ENCODE results near the gene F2RL3.
A peak's percentile ranks its signal among the peaks of the same experiment; 100 is the strongest.

The F2RL3 gene

DNA sequence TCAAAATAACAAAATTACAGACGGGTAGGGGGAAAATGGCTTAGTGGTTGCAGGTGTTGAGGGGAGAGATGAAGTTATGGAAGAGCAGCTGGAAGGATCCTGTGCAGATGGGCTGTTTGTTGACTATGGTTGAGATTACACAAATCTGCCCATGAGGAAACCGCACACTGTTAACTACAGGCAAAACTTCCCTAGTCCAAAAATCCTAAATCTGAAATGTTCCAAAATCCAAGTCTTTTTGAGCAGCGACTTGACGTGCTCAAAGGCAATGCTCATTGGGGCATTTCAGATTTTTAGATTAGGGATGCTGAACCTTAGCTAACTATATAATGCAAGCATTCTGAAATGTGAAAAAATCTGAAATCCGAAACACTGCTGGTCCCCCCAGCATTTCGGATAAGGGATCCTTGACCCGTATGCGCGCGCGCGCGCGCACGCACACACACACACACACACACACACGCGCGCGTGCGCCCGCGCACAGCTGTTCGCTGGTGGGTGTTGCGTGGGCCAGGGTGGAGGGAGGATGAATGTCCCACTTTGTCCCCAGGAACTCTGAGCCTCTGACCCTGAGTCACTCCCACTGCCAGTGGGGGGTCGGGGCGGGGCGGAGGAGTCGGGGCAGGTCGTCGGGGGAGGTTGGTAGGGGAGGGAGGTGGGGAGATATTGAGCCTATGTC, 6.8 kb downstream of the F2RL3 start:
- H3K4me3 ChIP-seq (ENCODE audit: low read length): no peak overlapping the region
- TF ChIP-seq ZNF274 (IDR thresholded peaks at IDR 0.05; ENCODE audit: low read depth, low read length): no peak

DNA sequence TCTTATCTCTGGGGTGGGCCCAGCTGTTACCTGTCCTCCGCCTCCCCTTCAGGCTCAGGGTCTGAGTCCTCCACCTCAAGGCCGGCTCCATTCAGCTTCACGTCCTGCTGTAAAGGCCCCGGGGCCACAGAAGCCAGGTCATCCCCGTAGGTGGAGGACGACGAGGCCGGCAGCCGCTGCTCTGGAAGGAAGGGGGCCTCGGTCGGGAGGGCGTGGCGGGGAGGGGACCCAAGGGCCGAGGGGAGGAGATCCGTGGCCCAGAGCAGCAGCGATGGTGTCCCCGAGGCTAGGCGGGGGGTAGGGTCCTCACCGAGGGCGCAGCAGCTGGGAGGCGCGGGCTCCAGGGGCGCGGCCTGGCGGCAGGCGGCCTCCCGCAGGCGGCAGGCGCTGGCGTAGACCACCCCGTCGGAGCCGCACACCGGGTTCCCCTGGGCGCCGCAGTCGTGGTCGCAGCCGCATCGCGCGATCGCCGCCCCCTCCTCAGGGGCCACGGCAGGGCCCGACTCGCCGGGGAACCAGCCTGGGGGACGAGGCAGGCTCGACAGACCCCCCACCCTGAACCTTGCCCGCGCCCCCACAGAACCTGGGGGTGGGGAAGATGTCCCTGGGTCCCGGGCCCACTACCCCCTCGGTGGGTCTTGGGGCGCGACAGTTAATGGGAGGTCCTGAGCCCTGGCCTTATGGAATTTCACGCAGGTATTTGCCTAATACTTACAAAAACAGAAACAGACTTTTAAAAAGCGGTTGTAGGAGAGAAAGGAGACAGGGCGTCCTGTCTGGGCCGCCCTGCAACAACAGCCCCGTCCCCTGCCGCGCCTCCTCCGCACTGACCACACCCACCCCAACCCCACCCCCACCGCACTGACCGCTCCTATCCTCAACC, 7.6 kb downstream of the F2RL3 start:
- no peak for TF ChIP-seq ZNF274 (IDR thresholded peaks at IDR 0.05; ENCODE audit: low read depth, low read length)
- peak overlapping the region; percentile 19; the same call in 1 of the 2 replicates for H3K4me3 ChIP-seq (ENCODE audit: low read length)

DNA sequence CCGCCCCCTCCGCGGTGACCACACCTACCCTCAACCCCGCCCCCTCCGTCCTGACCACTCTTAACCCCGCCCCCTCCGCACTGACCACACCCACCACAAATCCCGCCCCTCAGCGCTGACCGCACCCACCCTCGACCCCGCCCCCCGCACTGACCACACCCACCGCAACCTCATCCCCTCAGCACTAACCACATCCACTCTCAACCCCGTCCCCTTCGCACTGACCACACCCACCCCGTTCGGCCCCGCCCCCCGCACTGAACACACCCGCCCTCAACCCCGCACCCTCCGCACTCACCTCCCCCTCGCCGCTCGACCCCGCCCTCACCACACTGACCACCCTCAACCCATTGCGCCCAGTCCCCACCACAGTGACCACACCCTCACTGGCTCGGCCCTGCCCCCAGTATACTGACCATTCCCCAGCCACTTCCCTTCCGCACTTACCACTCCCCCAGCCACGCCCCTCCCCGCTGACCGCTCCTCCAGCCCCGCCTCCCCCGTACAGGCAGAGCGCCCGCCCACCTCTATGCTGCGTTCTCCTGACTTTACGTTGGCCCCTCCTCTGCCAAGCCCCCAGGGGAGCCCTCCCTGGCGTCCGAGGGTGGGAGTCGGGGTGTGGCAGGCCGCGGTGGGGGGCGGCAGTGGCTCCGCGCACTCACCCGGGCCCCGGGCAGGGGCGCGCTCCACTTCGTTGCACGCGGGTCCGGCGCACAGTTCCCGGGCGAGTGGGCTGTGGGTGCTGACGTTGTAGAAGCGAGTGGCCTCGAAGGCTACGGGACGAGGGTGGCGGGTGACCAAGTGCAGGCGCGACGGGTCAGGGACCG, 8.4 kb downstream of the F2RL3 start:
- TF ChIP-seq ZNF274 (IDR thresholded peaks at IDR 0.05; ENCODE audit: low read depth, low read length): no peak
- H3K4me3 ChIP-seq (ENCODE audit: low read length): peak overlapping the region; percentile 66; the same call in 1 of the 2 replicates

DNA sequence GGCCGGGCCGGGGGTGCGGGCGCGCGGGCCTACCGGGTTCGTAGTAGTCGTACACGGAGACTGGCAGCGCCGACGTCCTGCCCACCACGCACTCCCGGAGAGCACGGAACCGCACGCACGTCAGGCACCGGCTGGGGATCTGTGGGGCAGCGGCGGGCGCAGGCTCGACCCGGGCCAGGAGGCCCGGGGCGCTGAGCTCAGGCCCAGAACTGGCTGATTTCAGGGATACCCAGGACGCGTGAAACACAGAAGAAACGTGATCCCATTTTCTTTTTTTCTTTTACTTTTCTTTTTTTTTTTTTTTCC, 9.0 kb downstream of the F2RL3 start:
- no peak for TF ChIP-seq ZNF274 (IDR thresholded peaks at IDR 0.05; ENCODE audit: low read depth, low read length)
- H3K4me3 ChIP-seq (ENCODE audit: low read length): peak overlapping the region; percentile 66; the same call in 1 of the 2 replicates

DNA sequence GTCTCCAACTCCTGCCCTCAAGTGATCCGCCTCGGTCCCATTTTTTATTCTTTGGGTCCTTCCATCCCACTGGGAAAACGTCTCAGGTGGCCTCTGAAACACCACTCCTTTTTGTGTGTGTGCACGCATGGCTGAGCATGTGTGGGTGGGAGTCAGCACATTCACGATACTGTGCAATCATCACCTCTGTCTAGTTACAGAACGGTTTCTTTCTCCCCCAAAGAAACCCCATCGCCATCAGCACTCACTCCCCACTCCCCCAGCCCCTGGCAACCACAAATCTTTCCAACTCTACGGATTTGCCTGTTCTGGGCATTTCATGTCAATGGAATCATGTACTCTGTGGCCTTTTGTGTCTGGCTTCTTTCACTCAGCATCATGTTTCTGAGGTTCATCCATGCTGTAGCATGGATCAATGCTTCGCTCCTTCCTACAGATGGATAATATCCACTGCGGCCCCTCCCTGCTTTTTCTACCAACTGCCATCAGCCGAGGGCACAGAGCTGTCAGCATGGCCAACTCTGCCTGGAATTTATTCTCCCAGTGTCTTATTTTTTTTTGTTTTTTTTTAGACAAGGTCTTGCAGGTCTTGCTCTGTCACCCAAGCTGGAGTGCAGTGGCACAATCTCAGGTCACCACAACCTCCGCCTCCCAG, 9.7 kb downstream of the F2RL3 start:
- TF ChIP-seq ZNF274 (IDR thresholded peaks at IDR 0.05; ENCODE audit: low read depth, low read length): no peak
- H3K4me3 ChIP-seq (ENCODE audit: low read length): no peak overlapping the region

DNA sequence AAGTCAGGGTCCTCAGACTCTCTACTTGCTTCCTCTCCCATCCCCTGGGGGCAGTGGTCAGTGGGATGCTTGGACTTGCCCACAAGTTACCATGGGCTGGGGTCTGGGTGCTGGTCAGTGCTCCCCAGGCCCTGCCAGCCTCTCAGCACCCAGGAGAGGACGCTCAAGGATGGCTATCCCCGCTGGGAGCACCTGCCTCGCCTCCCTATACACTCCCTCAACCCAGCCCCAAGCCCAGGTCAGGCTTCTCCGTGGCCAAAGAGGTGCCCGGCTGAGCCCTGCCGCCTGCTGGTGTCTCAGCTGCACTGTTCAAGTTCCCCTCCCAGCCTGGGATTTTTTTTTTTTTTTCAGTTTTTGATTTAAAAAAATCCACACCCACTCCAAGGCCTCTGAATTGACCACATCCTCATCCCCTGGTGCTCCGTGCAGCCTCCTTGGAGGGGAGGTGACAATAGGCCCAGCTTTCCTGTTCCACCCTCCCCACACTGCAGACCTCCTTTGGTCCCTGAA, 10.8 kb downstream of the F2RL3 start:
- TF ChIP-seq ZNF274 (IDR thresholded peaks at IDR 0.05; ENCODE audit: low read depth, low read length): no peak
- no peak overlapping the region for H3K4me3 ChIP-seq (ENCODE audit: low read length)

DNA sequence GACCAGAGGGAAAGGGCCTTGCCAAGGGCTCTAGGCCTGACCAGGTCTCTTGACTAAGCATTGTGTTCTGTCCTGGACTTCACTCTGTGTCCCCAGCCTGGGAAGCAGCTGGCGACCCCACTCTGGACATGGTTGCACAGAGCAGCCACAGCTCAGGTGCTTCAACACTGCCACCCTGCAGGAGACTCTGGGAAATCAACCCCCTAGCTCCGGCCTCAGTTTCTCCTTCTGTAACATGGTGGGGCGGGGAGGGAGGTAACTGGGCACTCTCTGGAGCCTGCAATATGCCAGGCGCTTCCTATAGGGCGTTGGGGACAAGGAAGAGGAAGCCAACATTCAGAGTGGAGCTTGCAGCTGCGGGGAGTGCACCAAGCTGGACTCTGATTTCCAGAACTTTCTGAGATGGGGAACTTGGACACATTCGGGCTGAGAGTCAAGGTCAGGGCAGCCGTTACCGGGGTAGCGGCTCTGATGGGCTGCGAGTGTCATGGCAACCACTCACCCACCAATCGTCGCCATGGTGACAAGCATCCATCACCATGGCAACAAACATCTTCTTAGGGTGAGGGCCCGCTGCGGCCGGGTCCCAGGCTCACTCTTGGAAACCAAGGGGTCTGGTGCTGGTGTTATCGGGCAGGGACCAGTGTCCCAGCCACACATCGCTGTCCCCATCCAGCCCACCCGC, 12.8 kb downstream of the F2RL3 start:
- TF ChIP-seq ZNF274 (IDR thresholded peaks at IDR 0.05; ENCODE audit: low read depth, low read length): no peak
- H3K4me3 ChIP-seq (ENCODE audit: low read length): no peak overlapping the region

DNA sequence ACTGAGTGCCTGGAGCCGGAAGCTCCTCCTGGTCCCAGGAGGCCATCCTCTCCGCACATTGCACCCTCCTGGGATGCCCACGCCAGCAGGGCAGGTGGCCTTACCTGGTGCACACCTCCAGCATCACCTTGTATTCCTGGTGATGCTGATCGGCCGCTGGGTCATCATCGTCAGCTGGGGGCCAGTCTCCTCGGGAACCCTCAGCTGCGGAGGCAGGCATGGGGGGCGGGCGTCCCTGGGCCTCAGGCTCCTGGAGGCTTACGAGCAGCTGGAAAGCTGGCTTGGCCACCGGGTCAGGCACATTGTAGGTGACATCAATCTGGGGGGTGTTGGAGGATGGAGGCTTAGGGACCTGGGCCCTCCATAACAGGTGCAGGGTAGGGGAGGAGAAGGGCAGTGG, 13.7 kb downstream of the F2RL3 start:
- no peak for TF ChIP-seq ZNF274 (IDR thresholded peaks at IDR 0.05; ENCODE audit: low read depth, low read length)

DNA sequence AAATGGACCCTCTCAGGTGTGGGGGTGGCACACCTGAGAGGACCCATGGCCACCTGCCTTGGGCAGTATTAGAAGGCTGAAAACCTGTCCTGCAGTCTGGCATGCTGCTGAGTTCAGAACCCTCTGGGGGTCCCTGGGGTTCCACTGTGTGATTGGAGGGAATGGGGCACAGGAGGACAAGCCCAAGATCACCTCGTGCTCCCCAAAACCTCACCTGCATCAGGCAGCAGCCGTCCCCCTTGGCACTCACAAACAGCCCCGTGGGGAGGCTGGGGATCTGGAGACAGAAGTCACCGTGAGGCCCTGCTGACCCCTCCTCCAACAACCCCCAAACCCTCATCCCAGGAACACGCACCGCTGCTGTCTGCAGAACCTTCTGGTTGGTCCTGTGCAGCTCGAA, 14.5 kb downstream of the F2RL3 start:
- H3K4me3 ChIP-seq (ENCODE audit: low read length): no peak overlapping the region
- TF ChIP-seq ZNF274 (IDR thresholded peaks at IDR 0.05; ENCODE audit: low read depth, low read length): no peak

More for the DNA sequence above, 13.7 kb downstream of the F2RL3 start:
- H3K4me3 ChIP-seq (ENCODE audit: low read length): no peak overlapping the region

DNA sequence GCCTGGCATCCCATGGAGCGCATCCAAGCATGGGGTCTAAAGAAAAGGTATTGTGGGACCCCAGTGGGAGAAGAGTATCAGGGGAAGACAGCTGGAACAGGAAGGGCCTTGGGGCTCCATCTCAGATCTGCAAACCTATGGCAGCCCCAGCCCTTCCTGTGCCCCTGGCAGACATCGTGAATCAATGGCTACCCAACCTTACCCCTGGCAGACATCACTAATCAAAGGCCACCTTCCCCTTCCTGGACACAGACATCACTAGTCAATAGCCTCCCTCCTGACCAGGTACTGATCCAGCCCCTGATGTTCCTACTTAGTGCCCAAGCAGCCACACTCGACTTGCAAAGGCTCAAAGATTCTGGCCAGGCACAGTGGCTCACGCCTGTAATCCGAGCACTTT, 15.8 kb downstream of the F2RL3 start:
- no peak for TF ChIP-seq ZNF274 (IDR thresholded peaks at IDR 0.05; ENCODE audit: low read depth, low read length)

DNA sequence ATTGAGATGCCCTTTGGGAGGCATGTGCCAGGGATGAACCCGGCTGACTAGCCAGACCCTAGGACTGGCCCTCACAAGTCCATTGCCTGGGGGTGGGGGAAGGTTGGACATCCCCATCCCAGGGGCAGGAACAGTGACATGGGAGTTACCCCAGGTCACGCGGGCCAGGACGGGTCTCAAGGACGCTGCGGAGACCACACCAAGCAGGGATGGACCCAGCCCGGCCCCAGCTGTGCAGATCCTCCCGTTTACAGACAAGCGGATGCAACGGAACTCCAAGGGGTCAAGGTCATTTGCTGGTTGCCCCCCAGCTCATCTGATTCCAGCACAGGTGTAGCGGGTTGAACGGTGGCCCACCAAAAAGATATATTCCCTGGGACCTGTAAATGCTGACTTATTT, 20.0 kb downstream of the F2RL3 start:
- no peak for TF ChIP-seq ZNF274 (IDR thresholded peaks at IDR 0.05; ENCODE audit: low read depth, low read length)
- no peak overlapping the region for H3K4me3 ChIP-seq (ENCODE audit: low read length)

More for the DNA sequence above, 15.8 kb downstream of the F2RL3 start:
- H3K4me3 ChIP-seq (ENCODE audit: low read length): no peak overlapping the region

DNA sequence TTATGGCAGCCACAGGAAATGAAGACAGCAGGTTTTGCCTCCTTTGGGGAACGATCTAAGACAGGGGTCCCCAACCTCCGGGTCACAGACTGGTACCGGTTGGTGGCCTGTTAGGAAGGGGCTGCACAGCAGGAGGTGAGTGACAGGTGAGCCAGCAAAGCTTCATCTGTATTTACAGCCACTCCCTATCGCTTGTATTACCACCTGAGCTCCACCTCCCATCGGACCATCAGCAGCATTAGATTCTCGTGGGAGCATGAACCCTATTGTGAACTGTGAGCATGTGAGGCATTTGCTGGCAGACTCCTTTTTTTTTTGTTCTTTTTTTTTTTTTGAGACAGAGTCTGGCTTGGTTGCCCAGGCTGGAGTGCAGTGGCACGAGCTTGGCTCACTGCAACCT, 22.2 kb downstream of the F2RL3 start:
- no peak for TF ChIP-seq ZNF274 (IDR thresholded peaks at IDR 0.05; ENCODE audit: low read depth, low read length)
- H3K4me3 ChIP-seq (ENCODE audit: low read length): no peak overlapping the region

DNA sequence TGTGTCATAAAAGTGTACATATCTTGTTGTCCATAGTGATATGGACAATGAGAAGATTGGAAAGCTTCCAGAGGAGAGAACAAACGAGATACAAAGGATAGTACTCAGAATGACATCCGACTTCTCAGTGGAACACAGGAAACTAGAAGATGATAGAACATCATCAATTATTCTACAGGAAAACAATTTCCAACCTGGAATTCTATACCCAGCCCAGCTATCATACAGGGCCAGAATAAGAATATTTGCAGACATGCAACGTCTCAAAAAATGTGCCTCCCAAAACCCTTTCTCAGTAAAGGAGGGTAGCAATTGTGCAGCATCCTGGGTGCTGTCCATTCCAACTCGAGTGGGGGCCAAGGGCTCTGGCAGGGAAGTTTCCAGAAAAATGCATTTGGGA, 24.0 kb downstream of the F2RL3 start:
- TF ChIP-seq ZNF274 (IDR thresholded peaks at IDR 0.05; ENCODE audit: low read depth, low read length): no peak
- H3K4me3 ChIP-seq (ENCODE audit: low read length): no peak overlapping the region
